HepG2 (cell line): Measurements from ENCODE around the gene OAS3. TPM values are rescaled to one million over a fixed set of nuclear protein-coding genes. Genes with fewer than 3 reads are reported as not detected.

ENCODE experiments used
- CTCF ChIP-seq: sonication (generic); formaldehyde crosslinking; IDR thresholded peaks from 2 replicates; pipeline ENCODE4 v1.5.0; 2020; ENCODE audit warnings: mild to moderate bottlenecking, missing genetic modification reagents, moderate library complexity
- FOXP1 ChIP-seq, 2 experiments: fragments of 450-650 bp in 1 of 2; IDR thresholded peaks; 2 replicates each; pipeline ENCODE4 v1.6.1; 2017 to 2018; ENCODE audit warnings: antibody characterized with exemption in 1 of 2
- KIAA2018 ChIP-seq: sonication (generic); formaldehyde crosslinking; IDR thresholded peaks from 2 replicates; pipeline ENCODE4 v1.5.0; 2020; ENCODE audit warnings: mild to moderate bottlenecking, missing genetic modification reagents, borderline replicate concordance
- MAX ChIP-seq: IDR thresholded peaks from 2 replicates; pipeline ENCODE4 v1.6.1; 2012; ENCODE audit warnings: inconsistent platforms
- NCOR1 ChIP-seq: fragments of 200-600 bp; sonication (generic); IDR thresholded peaks from 2 replicates; pipeline ENCODE4 v1.7.0; 2017; ENCODE audit warnings: antibody characterized with exemption, low read length, borderline replicate concordance
- SAP130 ChIP-seq: IDR thresholded peaks from 2 replicates; pipeline ENCODE4 v1.6.1; 2016; ENCODE audit warnings: low read depth
- SMC3 ChIP-seq: IDR thresholded peaks from 2 replicates; pipeline ENCODE4 v1.6.1; 2011; ENCODE audit warnings: low read length, improper control_type of control experiment
- STAG1 ChIP-seq: sonication (generic); formaldehyde crosslinking; IDR thresholded peaks from 2 replicates; pipeline ENCODE4 v1.4.0; 2020; ENCODE audit warnings: missing genetic modification reagents
- TBX3 ChIP-seq: fragments of 450-650 bp; IDR thresholded peaks from 2 replicates; pipeline ENCODE4 v1.6.1; 2017; ENCODE audit warnings: antibody characterized with exemption, mild to moderate bottlenecking, inconsistent platforms, borderline replicate concordance
- TFAP4 ChIP-seq: sonication (generic); IDR thresholded peaks from 2 replicates; pipeline ENCODE4 v1.6.1; 2016; ENCODE audit warnings: low read depth, borderline replicate concordance
- USF2 ChIP-seq, 2 experiments: sonication (generic) in 1 of 2; formaldehyde crosslinking in 1 of 2; IDR thresholded peaks; 2 replicates each; pipeline versions ENCODE4 v1.5.1 to v1.6.1; 2011 to 2020; ENCODE audit warnings: borderline replicate concordance in 1 of 2, low read depth in 1 of 2, low read length in 1 of 2, mild to moderate bottlenecking in 1 of 2, missing genetic modification reagents in 1 of 2, moderate library complexity in 1 of 2
- ZBTB25 ChIP-seq: IDR thresholded peaks from 2 replicates; pipeline ENCODE4 v1.6.1; 2018; ENCODE audit warnings: missing genetic modification reagents
- polyA plus RNA-seq, 8 experiments: library from polyadenylated mRNA; depleted of rRNA in 3 of 8; stranded (reverse) in 7 of 8; unstranded in 1 of 8; fragments of >200 nt; fragmentation: Illumina TruSeq in 4 of 8; extraction: Trizol in 4 of 8; gene quantifications; 2 replicates each; pipeline versions ENCODE4 v1.2.1 to v1.2.3, GENCODE V29; 2011 to 2016; ENCODE audit warnings: low read depth in 4 of 8, missing spikeins in 1 of 8, mixed read lengths in 1 of 8; ENCODE audit not compliant: insufficient read depth in 1 of 8
- total RNA-seq, 5 experiments: library from RNA; depleted of rRNA; stranded (reverse); fragments of >200 nt; fragmentation: Illumina TruSeq; extraction: Trizol; gene quantifications; 2 replicates each; pipeline ENCODE4 v1.2.3, GENCODE V29; 2016; ENCODE audit warnings: low read depth in 1 of 5

The OAS3 gene
- total and polyA plus RNA-seq, 2 of the 13 experiments (the other 11 are each of a cell fraction or from before 2014, with no cell fraction given) = 4.8 to 10.5 TPM

GRCh38 chr12:113002155-113002554, 63.9 kb downstream of the OAS3 start (continued):
- TF ChIP-seq SMC3 = peak; percentile 20; the same call in 1 of the 2 replicates
- no peak for TF ChIP-seq KIAA2018 (CRISPR knock-in tag)
- TF ChIP-seq TBX3 = no peak
- peak; percentile 51 for TF ChIP-seq CTCF (CRISPR knock-in tag)
- peak; percentile 45; the same call in 1 of the 2 replicates for TF ChIP-seq USF2 (IDR thresholded peaks at IDR 0.05; ENCODE audit: low read depth, low read length)
- TF ChIP-seq USF2 (CRISPR knock-in tag; IDR thresholded peaks at IDR 0.05; ENCODE audit: borderline replicate concordance) = no peak; the same call in 1 of the 2 replicates
- peak; percentile 11; the same call in 1 of the 2 replicates for TF ChIP-seq STAG1 (CRISPR knock-in tag)
- 0 out of 2 replicates have a peak, but pooled peaks have one; percentile 48 for TF ChIP-seq MAX
- TF ChIP-seq NCOR1 = peak; percentile 57; the same call in 1 of the 2 replicates
- TF ChIP-seq FOXP1 (IDR thresholded peaks at IDR 0.05) = no peak
- TF ChIP-seq FOXP1 (CRISPR knock-in tag; IDR thresholded peaks at IDR 0.05) = no peak
- no peak for TF ChIP-seq ZBTB25 (CRISPR knock-in tag)
- 0 out of 2 replicates have a peak, but pooled peaks have one; percentile 40 for TF ChIP-seq SAP130 (CRISPR knock-in tag)
- TF ChIP-seq TFAP4 = peak; percentile 87
